Measurements from ENCODE around the gene ILDR2. TPM values are rescaled to one million over a fixed set of nuclear protein-coding genes. Genes with fewer than 3 reads are reported as not detected.

The ILDR2 gene
- total RNA-seq, 2 donors from 2014 or later: 0.62 to 2.7 TPM

GRCh38 chr1:166876540-166876838 is 98.9 kb downstream of the ILDR2 start:
- DNase-seq: no peak
- no peaks in the 10 kb centered on the region for H3K36me3 ChIP-seq
- H3K4me1 ChIP-seq: peaks cover 6% of the 10 kb centered on the region
- no peak overlapping the region for H3K9ac ChIP-seq (ENCODE audit: low read depth in 2 of 2, low read length in 2 of 2)
- peak overlapping the region; percentile 95 for H3K27ac ChIP-seq
- intact Hi-C loops (cut with DNase I): no loop called here
- TF ChIP-seq CTCF (IDR thresholded peaks at IDR 0.05): no peak
- no peaks in the 10 kb centered on the region for H3K27me3 ChIP-seq
- H3K4me3 ChIP-seq: peak overlapping the region; percentile 79
- no peaks in the 10 kb centered on the region for H3K9me3 ChIP-seq

GRCh38 chr1:166875734-166876539 is 99.4 kb downstream of the ILDR2 start, which contains the start of gene TADA1:
Gene TADA1 (minus strand): TSS chr1:166876264. CDS start chr1:166876233, 31 bp downstream.
- Histone ChIP-seq H3K9ac (ENCODE audit: low read depth in 2 of 2, low read length in 2 of 2) (peak within 1 kb of the TSS; percentile 48 to 84), H3K27ac (peak within 1 kb of the TSS; percentile 95), H3K27me3 (no peaks in the 10 kb centered on the region), H3K4me1 (peaks cover 6% of the 10 kb centered on the region), H3K4me3 (peak within 1 kb of the TSS; percentile 79), H3K36me3 (no peaks in the 10 kb centered on the region), H3K9me3 (no peaks in the 10 kb centered on the region)
- intact Hi-C loops (cut with DNase I): no loop called here
- DNase-seq: peak; percentile 99
- TF ChIP-seq CTCF (IDR thresholded peaks at IDR 0.05): no peak

GRCh38 chr1:166875302-166875733 is 100.0 kb downstream of the ILDR2 start:
- H3K36me3 ChIP-seq: no peaks in the 10 kb centered on the region
- peak overlapping the region; percentile 95 for H3K27ac ChIP-seq
- DNase-seq: no peak
- peaks cover 6% of the 10 kb centered on the region for H3K4me1 ChIP-seq
- H3K27me3 ChIP-seq: no peaks in the 10 kb centered on the region
- intact Hi-C loops (cut with DNase I): no loop called here
- H3K9ac ChIP-seq (ENCODE audit: low read depth in 2 of 2, low read length in 2 of 2): peak overlapping the region; percentile 48 to 84
- no peaks in the 10 kb centered on the region for H3K9me3 ChIP-seq
- H3K4me3 ChIP-seq: peak overlapping the region; percentile 79
- no peak for TF ChIP-seq CTCF (IDR thresholded peaks at IDR 0.05)

- Histone ChIP-seq H3K36me3 (no peaks in the 10 kb centered on the region), H3K9ac (ENCODE audit: low read depth in 2 of 2, low read length in 2 of 2) (no peak overlapping the region), H3K4me1 (peaks cover 6% of the 10 kb centered on the region), H3K4me3 (no peak overlapping the region), H3K9me3 (no peaks in the 10 kb centered on the region), H3K27me3 (no peaks in the 10 kb centered on the region), H3K27ac (no peak overlapping the region)
- no peak for TF ChIP-seq CTCF (IDR thresholded peaks at IDR 0.05)
- intact Hi-C loops (cut with DNase I): no loop called here
- no peak for DNase-seq
Measured at GRCh38 chr1:166874464-166874863, 100.9 kb downstream of the ILDR2 start.

GRCh38 chr1:166870584-166870983 is 104.8 kb downstream of the ILDR2 start:
- no peak for DNase-seq
- no peaks in the 10 kb centered on the region for H3K9me3 ChIP-seq
- intact Hi-C loops (cut with DNase I): no loop called here
- H3K27me3 ChIP-seq: no peaks in the 10 kb centered on the region
- H3K4me1 ChIP-seq: peaks cover 6% of the 10 kb centered on the region
- no peak for TF ChIP-seq CTCF (IDR thresholded peaks at IDR 0.05)
- no peaks in the 10 kb centered on the region for H3K36me3 ChIP-seq
- H3K4me3 ChIP-seq: no peak overlapping the region
- no peak overlapping the region for H3K9ac ChIP-seq (ENCODE audit: low read depth in 2 of 2, low read length in 2 of 2)
- no peak overlapping the region for H3K27ac ChIP-seq

Data from colonic mucosa (tissue), 4 donors.